ENCODE data around the gene FAM13A. TPM values are rescaled to one million over a fixed set of nuclear protein-coding genes. Genes with fewer than 3 reads are reported as not detected.
"Not testable (repeated sequence)": the region's sequence is repeated elsewhere in the genome, so short reads cannot be mapped to it uniquely, and the experiment has no call there.

FAM13A gene
- total RNA-seq, 2 donors from 2014 or later = 20.7 to 35.2 TPM

- intact Hi-C loops (cut with DNase I) = no loop called here
- no peak for DNase-seq (ENCODE audit: low spot score)
Measured at GRCh38 chr4:89006307-89006706, 50.7 kb downstream of the FAM13A start.

GRCh38 chr4:89005066-89005465 is 51.9 kb downstream of the FAM13A start:
- DNase-seq (ENCODE audit: low spot score); intact Hi-C loops (cut with DNase I): not testable (repeated sequence)

- no peak for DNase-seq (ENCODE audit: low spot score)
- intact Hi-C loops (cut with DNase I) = no loop called here
Measured at GRCh38 chr4:89001647-89002445, 55.1 kb downstream of the FAM13A start.

GRCh38 chr4:89000844-89001360 is 56.1 kb downstream of the FAM13A start:
- intact Hi-C loops (cut with DNase I) = no loop called here
- DNase-seq (ENCODE audit: low spot score) = no peak

- intact Hi-C loops (cut with DNase I) = no loop called here
- no peak for DNase-seq (ENCODE audit: low spot score)
Measured at GRCh38 chr4:89000382-89000781, 56.6 kb downstream of the FAM13A start.

- DNase-seq (ENCODE audit: low spot score) = no peak
- intact Hi-C loops (cut with DNase I) = no loop called here
Measured at GRCh38 chr4:88999392-88999930, 57.5 kb downstream of the FAM13A start.

- DNase-seq (ENCODE audit: low spot score) = no peak
- intact Hi-C loops (cut with DNase I) = no loop called here
Measured at GRCh38 chr4:88998891-88999290, 58.1 kb downstream of the FAM13A start.

- no peak for DNase-seq (ENCODE audit: low spot score)
- intact Hi-C loops (cut with DNase I) = no loop called here
Measured at GRCh38 chr4:88998001-88998400, 59.0 kb downstream of the FAM13A start.

- no peak for DNase-seq (ENCODE audit: low spot score)
- intact Hi-C loops (cut with DNase I) = no loop called here
Measured at GRCh38 chr4:88995874-88996273, 61.1 kb downstream of the FAM13A start.

- intact Hi-C loops (cut with DNase I); DNase-seq (ENCODE audit: low spot score): not testable (repeated sequence)
Measured at GRCh38 chr4:88995257-88995656, 61.7 kb downstream of the FAM13A start.

- intact Hi-C loops (cut with DNase I) = no loop called here
- DNase-seq (ENCODE audit: low spot score) = no peak
Measured at GRCh38 chr4:88993246-88993645, 63.7 kb downstream of the FAM13A start.

- intact Hi-C loops (cut with DNase I) = no loop called here
- no peak for DNase-seq (ENCODE audit: low spot score)
Measured at GRCh38 chr4:88991746-88992145, 65.2 kb downstream of the FAM13A start.

GRCh38 chr4:88989990-88990389 is 67.0 kb downstream of the FAM13A start:
- intact Hi-C loops (cut with DNase I) = no loop called here
- DNase-seq (ENCODE audit: low spot score) = no peak

- intact Hi-C loops (cut with DNase I) = no loop called here
- DNase-seq (ENCODE audit: low spot score) = no peak
Measured at GRCh38 chr4:88985088-88985773, 71.8 kb downstream of the FAM13A start.

GRCh38 chr4:88982757-88983156 is 74.2 kb downstream of the FAM13A start:
- no peak for DNase-seq (ENCODE audit: low spot score)
- intact Hi-C loops (cut with DNase I) = no loop called here

GRCh38 chr4:88981993-88982392 is 75.0 kb downstream of the FAM13A start:
- intact Hi-C loops (cut with DNase I) = no loop called here
- DNase-seq (ENCODE audit: low spot score) = no peak

- intact Hi-C loops (cut with DNase I) = no loop called here
- no peak for DNase-seq (ENCODE audit: low spot score)
Measured at GRCh38 chr4:88981556-88981955, 75.4 kb downstream of the FAM13A start.

- intact Hi-C loops (cut with DNase I) = no loop called here
- DNase-seq (ENCODE audit: low spot score) = no peak
Measured at GRCh38 chr4:88979276-88979675, 77.7 kb downstream of the FAM13A start.

GRCh38 chr4:88976775-88977035 is 80.3 kb downstream of the FAM13A start:
- intact Hi-C loops (cut with DNase I) = no loop called here
- DNase-seq (ENCODE audit: low spot score) = no peak

GRCh38 chr4:88975958-88976774 is 80.8 kb downstream of the FAM13A start:
- intact Hi-C loops (cut with DNase I) = no loop called here
- DNase-seq (ENCODE audit: low spot score) = no peak

Measured in posterior vena cava (tissue), 2 donors.